ENCODE results near the gene MOBP. TPM values are rescaled to one million over a fixed set of nuclear protein-coding genes. Genes with fewer than 3 reads are reported as not detected.

MOBP gene
- total and polyA plus RNA-seq, 9 of the 15 experiments (the other 6 are each of a cell fraction or from before 2014, with no cell fraction given): 0.09 to 0.33 (median 0.11) TPM; not detected in 4

- no peaks in the 10 kb centered on the region for H4K20me1 ChIP-seq (replicated peaks; ENCODE audit: control insufficient read depth, insufficient read depth, low read length)
- no peak overlapping the region for H3K4me3 ChIP-seq
- DNase-seq (ENCODE audit: extremely low read depth in 1 of 4, low spot score in 3 of 4): no peak
- H3K9me3 ChIP-seq (replicated peaks; ENCODE audit: control insufficient read depth, insufficient read depth, low read depth, low read length): peaks cover 3% of the 10 kb centered on the region; the same call in 1 of the 2 replicates
- no peaks in the 10 kb centered on the region for H3K79me2 ChIP-seq (ENCODE audit: control insufficient read depth, insufficient read depth, low read length)
- no peak overlapping the region for H3K27ac ChIP-seq (ENCODE audit: extremely low read depth, low read depth, low read length)
- TF ChIP-seq MAFK (IDR thresholded peaks at IDR 0.05; ENCODE audit: low read length) (peak; percentile 87), ZNF316 (IDR thresholded peaks at IDR 0.05) (peak; percentile 86), C11orf30 (IDR thresholded peaks at IDR 0.05; ENCODE audit: low read depth) (peak; percentile 78), MAFG (tag; conservative IDR thresholded peaks at IDR 0.05) (peak; percentile 65; the same call in 1 of the 2 replicates), MAFF (IDR thresholded peaks at IDR 0.05; ENCODE audit: low read length) (peak; percentile 91), NFIX (CRISPR knock-in tag; IDR thresholded peaks at IDR 0.05; ENCODE audit: low read depth) (no peak), ETV5 (CRISPR knock-in tag; IDR thresholded peaks at IDR 0.05; ENCODE audit: low read depth) (no peak)
- no peak overlapping the region for H3K4me2 ChIP-seq (ENCODE audit: insufficient read depth, low read length)
- H3K4me1 ChIP-seq (replicated peaks in 1 of 2; ENCODE audit: control insufficient read depth in 2 of 2, insufficient read depth in 2 of 2, low read length in 2 of 2): no peaks in the 10 kb centered on the region
- H3K9me1 ChIP-seq (ENCODE audit: control insufficient read depth, insufficient read depth, low read length): no peaks in the 10 kb centered on the region
- in situ Hi-C loops (cut with MboI): no loop called here
- 0% methylated on average over 3 of the region's 3 CpGs for WGBS (ENCODE audit: insufficient coverage, low coverage, missing lambda C conversion rate)
- no peak for FAIRE-seq
- intact Hi-C loops (cut with micrococcal nuclease): no loop called here
- no peak for ATAC-seq
- ChIA-PET CTCF (ENCODE audit: low intra/inter-chr PET ratio) (no interaction called here), POLR2A (no interaction called here)
- no TSS peak for BruUV-seq (replicated peaks)
- H2AFZ ChIP-seq (ENCODE audit: low read depth, low read length): no peak overlapping the region
- H3K36me3 ChIP-seq (ENCODE audit: control insufficient read depth, insufficient read depth, low read length): no peaks in the 10 kb centered on the region
- no peaks in the 10 kb centered on the region for H3K27me3 ChIP-seq (ENCODE audit: control insufficient read depth in 2 of 2, insufficient read depth in 2 of 2, low read length in 2 of 2)
- no peak overlapping the region for H3K9ac ChIP-seq (ENCODE audit: insufficient read depth in 1 of 2, low read depth in 2 of 2, low read length in 2 of 2)
Measured at GRCh38 chr3:39521456-39521855, 54.0 kb downstream of the MOBP start.

DNA sequence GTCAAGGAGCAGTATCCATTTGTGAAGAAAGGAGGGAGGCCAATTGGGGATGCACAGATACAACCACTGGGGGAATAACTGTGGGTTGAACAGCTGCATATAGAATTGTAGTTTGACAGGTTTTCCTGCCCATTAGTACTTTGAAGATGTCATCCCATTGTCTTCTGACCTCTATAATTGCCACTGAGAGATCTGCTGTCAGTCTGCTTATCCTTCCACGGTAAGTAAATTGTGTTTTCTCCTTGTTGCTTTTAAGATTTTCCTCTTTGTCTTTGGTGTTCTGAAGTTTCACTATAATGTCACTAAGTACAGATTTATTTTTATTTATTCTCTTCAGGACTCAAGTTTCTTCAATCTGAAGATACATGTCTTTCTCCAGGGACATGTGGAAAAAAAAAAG, 56.6 kb downstream of the MOBP start:
- WGBS (ENCODE audit: insufficient coverage, low coverage, missing lambda C conversion rate): 0% methylated on average over 1 of the region's 1 CpG
- H4K20me1 ChIP-seq (replicated peaks; ENCODE audit: control insufficient read depth, insufficient read depth, low read length): no peaks in the 10 kb centered on the region
- BruUV-seq (replicated peaks): no TSS peak
- no peaks in the 10 kb centered on the region for H3K4me1 ChIP-seq (replicated peaks in 1 of 2; ENCODE audit: control insufficient read depth in 2 of 2, insufficient read depth in 2 of 2, low read length in 2 of 2)
- no peaks in the 10 kb centered on the region for H3K9me1 ChIP-seq (ENCODE audit: control insufficient read depth, insufficient read depth, low read length)
- intact Hi-C loops (cut with micrococcal nuclease): no loop called here
- H3K9me3 ChIP-seq (replicated peaks; ENCODE audit: control insufficient read depth, insufficient read depth, low read depth, low read length): peaks cover 3% of the 10 kb centered on the region; the same call in 1 of the 2 replicates
- H3K27ac ChIP-seq (ENCODE audit: extremely low read depth, low read depth, low read length): no peak overlapping the region
- in situ Hi-C loops (cut with MboI): no loop called here
- H2AFZ ChIP-seq (ENCODE audit: low read depth, low read length): no peak overlapping the region
- DNase-seq (ENCODE audit: extremely low read depth in 1 of 4, low spot score in 3 of 4): peak in 2 of 4 experiments; percentile 12 to 17
- ATAC-seq: no peak
- FAIRE-seq: peak; percentile 37
- H3K4me3 ChIP-seq: no peak overlapping the region
- no peak overlapping the region for H3K9ac ChIP-seq (ENCODE audit: insufficient read depth in 1 of 2, low read depth in 2 of 2, low read length in 2 of 2)
- ChIA-PET POLR2A (no interaction called here), CTCF (ENCODE audit: low intra/inter-chr PET ratio) (no interaction called here)
- peaks cover 2 to 5% of the 10 kb centered on the region in 2 experiments; a peak in 1 of 5 replicates for H3K27me3 ChIP-seq (ENCODE audit: control insufficient read depth in 2 of 2, insufficient read depth in 2 of 2, low read length in 2 of 2)
- no peaks in the 10 kb centered on the region for H3K79me2 ChIP-seq (ENCODE audit: control insufficient read depth, insufficient read depth, low read length)
- H3K4me2 ChIP-seq (ENCODE audit: insufficient read depth, low read length): no peak overlapping the region
- H3K36me3 ChIP-seq (ENCODE audit: control insufficient read depth, insufficient read depth, low read length): no peaks in the 10 kb centered on the region
- no peak for TF ChIP-seq ZFP30 (CRISPR knock-in tag; IDR thresholded peaks at IDR 0.05; ENCODE audit: borderline replicate concordance)
- TF ChIP-seq NR2C1 (IDR thresholded peaks at IDR 0.05): peak; percentile 53; the same call in 1 of the 2 replicates
- no peak for TF ChIP-seq NR2C1 (tag; IDR thresholded peaks at IDR 0.05)
- no peak for TF ChIP-seq CBX8 (IDR thresholded peaks at IDR 0.05; ENCODE audit: borderline replicate concordance, extremely low read depth, low read depth, low read length, poor library complexity, severe bottlenecking)
- no peak for TF ChIP-seq RAD51 (IDR thresholded peaks at IDR 0.05; ENCODE audit: borderline replicate concordance, low read depth)
- no peak for TF ChIP-seq ZNF253 (CRISPR knock-in tag; conservative IDR thresholded peaks at IDR 0.05)
- no peak for TF ChIP-seq ARID1B (IDR thresholded peaks at IDR 0.05)
- TF ChIP-seq ZNF280A (IDR thresholded peaks at IDR 0.05; ENCODE audit: low read depth, partially characterized antibody): peak; percentile 63
- TF ChIP-seq SRF (CRISPR knock-in tag; IDR thresholded peaks at IDR 0.05): no peak
- peak in 1 of 2 experiments; percentile 98; a peak in 2 of 3 replicates for TF ChIP-seq CBX3 (IDR thresholded peaks at IDR 0.05; ENCODE audit: borderline replicate concordance in 1 of 2, low read length in 2 of 2)
- peak; percentile 33; the same call in 1 of the 2 replicates for TF ChIP-seq EHMT2 (IDR thresholded peaks at IDR 0.05)

Measured in K562 (cell line).